Spleen (tissue), 7 donors: ENCODE measurements around the gene VPREB3.

Experiments used
- CTCF ChIP-seq, 11 experiments: fragments of 200-600 bp in 7 of 11; fragments of 450-650 bp in 4 of 11; sonication (generic) in 4 of 11; IDR thresholded peaks in 8 of 11; conservative IDR thresholded peaks in 3 of 11; 1 replicate in 7 of 11; 2 replicates in 4 of 11; pipeline versions ENCODE4 v1.4.0 to v1.8.0; 2016 to 2021; ENCODE audit warnings: antibody characterized with exemption in 11 of 11, inconsistent platforms in 4 of 11, mild to moderate bottlenecking in 1 of 11
- POLR2A ChIP-seq, 3 donors: fragments of 450-650 bp; IDR thresholded peaks; one replicate each; pipeline ENCODE4 v1.5.1; 2017; ENCODE audit warnings: antibody characterized with exemption in 3 of 3, mild to moderate bottlenecking in 1 of 3
- POLR2AphosphoS5 ChIP-seq, 3 donors: sonication (generic); formaldehyde crosslinking; IDR thresholded peaks; one replicate each; pipeline ENCODE4 v1.5.1; 2017; ENCODE audit warnings: antibody characterized with exemption in 3 of 3
- donor health status: DM: no; HTN: no; CAD: no; lungs with moderate emphysema.
- donor health status: DM: no; HTN: no; CAD: no.
- donor health status: DM: no; HTN: no; CAD: no.

GRCh38 chr22:23760056-23760455 lies 5.8 kb upstream of the VPREB3 start:
- TF ChIP-seq POLR2A (IDR thresholded peaks at IDR 0.05) (no peak), CTCF (IDR thresholded peaks at IDR 0.05 in 8 of 11, conservative IDR thresholded peaks at IDR 0.05 in 3 of 11) (no peak), POLR2AphosphoS5 (IDR thresholded peaks at IDR 0.05) (no peak)
